Neural crest cell (in vitro differentiated cells): ENCODE measurements around the gene SMTNL1. TPM values are rescaled to one million over a fixed set of nuclear protein-coding genes. Genes with fewer than 3 reads are reported as not detected.

ENCODE experiments used
- DNase-seq: peaks from one replicate; pipeline ENCODE4 v3.0.0; 2021; ENCODE audit warnings: low read depth, mixed read lengths, low spot score
- H3K27ac Mint-ChIP-seq: one replicate; pipeline ENCODE4 v1.8.0; 2021; ENCODE audit warnings: mild to moderate bottlenecking, mixed read lengths; ENCODE audit not compliant: unreplicated experiment
- H3K27me3 Mint-ChIP-seq: 2 replicates; pipeline ENCODE4 v1.8.0; 2021; ENCODE audit warnings: low read depth, mild to moderate bottlenecking, mixed read lengths
- H3K36me3 Mint-ChIP-seq: 2 replicates; pipeline ENCODE4 v1.8.0; 2021; ENCODE audit warnings: low read depth, mild to moderate bottlenecking, mixed read lengths
- H3K4me1 Mint-ChIP-seq: 2 replicates; pipeline ENCODE4 v1.8.0; 2021; ENCODE audit warnings: mixed read lengths
- H3K4me3 Mint-ChIP-seq: one replicate; pipeline ENCODE4 v1.8.0; 2021; ENCODE audit warnings: mild to moderate bottlenecking, mixed read lengths
- H3K9me3 Mint-ChIP-seq: 2 replicates; pipeline ENCODE4 v1.8.0; 2021; ENCODE audit warnings: mixed read lengths
- total RNA-seq: library from RNA; stranded (reverse); gene quantifications from 2 replicates; pipeline ENCODE4 v1.2.1, GENCODE V29; 2021
- TF ChIP-seq, protein P1 (sequence below): fragments of 200-600 bp; sonication (generic); conservative IDR thresholded peaks from 2 replicates; pipeline ENCODE4 v1.5.0; 2021; ENCODE audit warnings: antibody characterized with exemption, mild to moderate bottlenecking

SMTNL1 gene
- total RNA-seq, 1 donor from 2014 or later: not detected

DNA sequence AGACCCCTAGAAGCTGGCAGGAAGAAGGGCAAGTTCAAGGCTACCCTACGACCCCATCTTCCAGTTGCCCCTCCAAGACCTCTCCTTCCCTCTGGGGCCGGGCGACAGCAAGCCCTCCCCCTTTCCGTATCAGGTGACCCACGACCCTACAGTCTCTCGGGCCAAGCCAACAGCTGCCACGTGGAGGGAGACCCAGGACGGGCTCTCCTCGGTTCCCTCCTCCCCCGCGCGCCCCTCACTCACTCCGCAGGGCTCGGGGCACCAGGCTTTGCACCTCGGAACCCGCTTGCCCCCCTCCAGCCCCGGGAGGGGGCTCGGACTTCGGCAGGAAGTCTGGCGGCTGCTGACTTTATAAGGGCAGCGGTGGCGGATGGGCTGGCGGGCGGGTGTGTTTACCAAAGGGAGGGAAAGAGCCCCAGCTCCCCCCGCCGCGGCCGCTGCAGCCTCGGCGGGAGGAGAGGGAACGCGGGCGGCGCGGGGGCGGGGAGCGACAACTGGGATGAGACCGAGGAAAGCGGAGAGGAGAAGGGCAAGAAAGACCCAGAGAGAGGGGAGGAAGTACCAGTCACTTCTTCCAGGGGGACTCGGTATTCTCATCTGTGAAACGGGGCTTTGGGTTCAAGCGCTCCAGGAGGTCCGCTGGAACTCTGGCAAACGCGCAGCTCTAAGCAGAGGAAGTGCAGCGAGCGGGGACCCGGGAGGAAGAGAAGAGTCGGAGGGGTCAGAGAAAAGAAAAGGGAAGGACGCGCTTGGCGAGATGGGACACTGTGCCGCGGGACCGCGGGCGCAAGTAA, 22.7 kb upstream of the SMTNL1 start:
- H3K27me3 Mint-ChIP-seq: peaks cover 66% of the 10 kb centered on the region
- DNase-seq: peak; percentile 15

DNA sequence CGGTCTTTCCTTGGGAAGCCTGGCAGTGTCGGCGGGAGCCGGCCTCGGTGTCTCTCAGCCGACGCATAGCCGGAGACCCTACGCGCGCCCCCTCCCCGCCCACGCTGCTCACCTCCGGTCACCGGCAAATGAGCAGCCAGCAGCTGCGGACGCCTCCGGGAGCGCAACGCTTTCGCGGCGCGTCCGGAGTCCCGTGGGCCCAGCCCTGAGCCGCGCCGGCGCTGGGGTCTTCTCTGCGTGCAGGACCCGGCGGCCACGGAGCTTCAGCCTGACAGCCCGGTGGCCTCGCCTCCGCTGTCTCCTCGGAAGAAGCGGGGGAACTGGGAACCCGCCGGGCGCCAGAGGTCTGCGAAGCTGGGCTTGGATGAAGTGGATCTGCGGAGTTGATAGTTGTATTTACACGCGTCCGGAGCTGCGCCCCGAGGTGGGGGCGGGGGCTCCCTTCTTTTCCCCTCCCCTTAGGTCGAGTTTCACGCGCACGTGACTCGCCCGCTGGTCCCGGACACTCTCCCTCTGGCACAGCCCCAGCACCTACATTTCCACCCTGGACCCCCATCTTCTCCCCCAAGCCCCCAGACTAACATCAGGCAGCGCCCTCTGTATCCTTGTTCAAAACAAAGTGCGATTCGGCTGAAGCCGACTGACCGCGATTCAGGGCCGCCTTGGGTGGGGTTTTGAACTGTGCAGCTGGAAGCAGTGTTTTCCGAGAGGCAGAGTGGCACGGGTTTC, 21.9 kb upstream of the SMTNL1 start, which contains the start of gene SLC43A1:
Gene SLC43A1 (minus strand): TSS at position 371 of the 729 bp plus-strand sequence. CDS start 1,591 bp downstream, outside the sequence.
- Mint-ChIP-seq H3K27ac (no peak within 1 kb of the TSS), H3K4me3 (peak within 1 kb of the TSS; percentile 94), H3K4me1 (peaks cover 12% of the 10 kb centered on the region), H3K36me3 (no peaks in the 10 kb centered on the region), H3K9me3 (no peaks in the 10 kb centered on the region), H3K27me3 (peaks cover 66% of the 10 kb centered on the region)
- peak; percentile 33 for DNase-seq
- TF ChIP-seq, protein P1, sequence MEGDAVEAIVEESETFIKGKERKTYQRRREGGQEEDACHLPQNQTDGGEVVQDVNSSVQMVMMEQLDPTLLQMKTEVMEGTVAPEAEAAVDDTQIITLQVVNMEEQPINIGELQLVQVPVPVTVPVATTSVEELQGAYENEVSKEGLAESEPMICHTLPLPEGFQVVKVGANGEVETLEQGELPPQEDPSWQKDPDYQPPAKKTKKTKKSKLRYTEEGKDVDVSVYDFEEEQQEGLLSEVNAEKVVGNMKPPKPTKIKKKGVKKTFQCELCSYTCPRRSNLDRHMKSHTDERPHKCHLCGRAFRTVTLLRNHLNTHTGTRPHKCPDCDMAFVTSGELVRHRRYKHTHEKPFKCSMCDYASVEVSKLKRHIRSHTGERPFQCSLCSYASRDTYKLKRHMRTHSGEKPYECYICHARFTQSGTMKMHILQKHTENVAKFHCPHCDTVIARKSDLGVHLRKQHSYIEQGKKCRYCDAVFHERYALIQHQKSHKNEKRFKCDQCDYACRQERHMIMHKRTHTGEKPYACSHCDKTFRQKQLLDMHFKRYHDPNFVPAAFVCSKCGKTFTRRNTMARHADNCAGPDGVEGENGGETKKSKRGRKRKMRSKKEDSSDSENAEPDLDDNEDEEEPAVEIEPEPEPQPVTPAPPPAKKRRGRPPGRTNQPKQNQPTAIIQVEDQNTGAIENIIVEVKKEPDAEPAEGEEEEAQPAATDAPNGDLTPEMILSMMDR: no peak

More for the DNA sequence above, 22.7 kb upstream of the SMTNL1 start:
- H3K4me1 Mint-ChIP-seq: peaks cover 12% of the 10 kb centered on the region
- TF ChIP-seq, protein P1: no peak
- peak overlapping the region; percentile 92 for H3K4me3 Mint-ChIP-seq
- H3K9me3 Mint-ChIP-seq: no peaks in the 10 kb centered on the region
- H3K36me3 Mint-ChIP-seq: no peaks in the 10 kb centered on the region
- no peak overlapping the region for H3K27ac Mint-ChIP-seq

DNA sequence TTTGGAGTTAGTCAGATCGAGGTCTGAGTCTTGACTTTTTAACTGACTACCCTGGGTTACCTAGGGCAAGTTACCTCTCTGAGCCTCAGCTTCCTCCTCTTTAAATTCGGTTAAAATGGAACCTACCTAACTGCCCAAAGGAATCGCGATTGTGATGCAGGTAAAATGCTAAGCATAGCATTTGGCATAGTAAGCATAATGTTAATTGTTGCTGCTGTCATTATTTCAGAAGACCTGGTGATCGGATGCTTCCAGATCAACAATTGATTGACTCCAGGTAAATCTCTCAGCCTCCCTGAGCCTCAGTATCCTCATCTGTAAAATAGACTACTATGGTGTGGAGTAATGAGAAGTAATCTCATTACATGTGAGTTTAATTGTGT, 21.3 kb upstream of the SMTNL1 start:
- Mint-ChIP-seq H3K27me3 (peaks cover 66% of the 10 kb centered on the region), H3K36me3 (no peaks in the 10 kb centered on the region), H3K9me3 (no peaks in the 10 kb centered on the region), H3K4me1 (peaks cover 12% of the 10 kb centered on the region), H3K4me3 (peak overlapping the region; percentile 94), H3K27ac (no peak overlapping the region)
- DNase-seq: no peak
- TF ChIP-seq, protein P1: no peak

DNA sequence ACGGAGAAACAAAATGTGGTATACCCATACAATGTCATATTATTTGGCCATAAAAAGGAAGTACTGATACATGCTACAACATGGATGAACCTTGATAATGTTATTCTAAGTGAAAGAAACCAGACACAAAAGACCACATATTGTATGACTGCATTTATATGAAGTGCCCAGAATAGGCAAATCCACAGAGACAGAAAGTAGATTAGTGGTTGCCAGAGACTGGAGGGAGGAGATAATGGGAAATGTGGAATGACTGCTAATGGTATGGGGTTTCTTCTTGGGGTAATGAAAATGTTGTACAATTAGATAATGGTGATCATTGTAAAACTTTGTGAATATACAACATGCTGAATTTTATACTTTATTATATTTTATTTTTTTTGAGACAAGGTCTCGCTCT, 16.3 kb upstream of the SMTNL1 start:
- DNase-seq: no peak
- H3K4me3 Mint-ChIP-seq: peak overlapping the region; percentile 5
- H3K4me1 Mint-ChIP-seq: peaks cover 2% of the 10 kb centered on the region
- TF ChIP-seq, protein P1: no peak
- H3K36me3 Mint-ChIP-seq: peaks cover 2% of the 10 kb centered on the region
- H3K27me3 Mint-ChIP-seq: peaks cover 21% of the 10 kb centered on the region
- H3K27ac Mint-ChIP-seq: no peak overlapping the region
- H3K9me3 Mint-ChIP-seq: no peaks in the 10 kb centered on the region

DNA sequence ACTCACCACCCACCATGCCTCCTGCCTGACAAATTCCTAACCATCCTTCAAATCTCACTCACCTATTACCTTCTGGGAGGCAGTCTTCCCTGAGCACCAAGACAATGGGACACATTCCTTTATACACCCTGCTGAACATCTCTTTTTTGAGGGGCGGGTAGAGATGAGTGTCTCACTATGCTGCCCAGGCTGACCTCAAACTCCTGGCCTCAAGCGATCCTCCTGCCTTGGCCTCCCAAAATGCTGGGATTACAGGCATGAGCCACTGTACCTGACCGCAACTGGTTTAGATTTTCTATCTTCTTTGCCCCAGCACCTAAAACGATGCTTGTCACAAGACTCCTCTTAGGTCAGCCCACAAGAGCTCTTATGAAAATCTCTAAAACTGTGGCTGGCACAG, 14.0 kb upstream of the SMTNL1 start:
- H3K27me3 Mint-ChIP-seq: peaks cover 4% of the 10 kb centered on the region
- H3K27ac Mint-ChIP-seq: no peak overlapping the region
- H3K4me3 Mint-ChIP-seq: no peak overlapping the region
- H3K9me3 Mint-ChIP-seq: no peaks in the 10 kb centered on the region
- no peak for DNase-seq
- TF ChIP-seq, protein P1: no peak
- H3K4me1 Mint-ChIP-seq: peaks cover 6% of the 10 kb centered on the region
- H3K36me3 Mint-ChIP-seq: peaks cover 7% of the 10 kb centered on the region
